IPS DF 19.7 (cell line): ENCODE data around the gene AGTR1.

Experiments
- DNase-seq: peaks from one replicate; pipeline ENCODE4 v3.0.0-alpha.2; 2013; ENCODE audit warnings: low read depth, low spot score

The AGTR1 gene

GRCh38 chr3:148697306-148698189, at the start of gene AGTR1:
AGTR1 (plus strand) TSS chr3:148697903; CDS start chr3:148741036, 43,133 bp downstream.
- DNase-seq: no peak

GRCh38 chr3:148648685-148649352, 48.9 kb upstream of the AGTR1 start:
- DNase-seq: no peak

GRCh38 chr3:148651549-148651948, 46.2 kb upstream of the AGTR1 start:
- DNase-seq: no peak

GRCh38 chr3:148654433-148654832, 43.3 kb upstream of the AGTR1 start:
- no peak for DNase-seq

- DNase-seq: no peak
Measured at GRCh38 chr3:148657470-148657869, 40.2 kb upstream of the AGTR1 start.

GRCh38 chr3:148659512-148659911, 38.2 kb upstream of the AGTR1 start:
- DNase-seq: no peak

- DNase-seq: no peak
Measured at GRCh38 chr3:148680289-148680688, 17.4 kb upstream of the AGTR1 start.

GRCh38 chr3:148681080-148681479, 16.6 kb upstream of the AGTR1 start:
- no peak for DNase-seq

- DNase-seq: no peak
Measured at GRCh38 chr3:148682997-148683396, 14.7 kb upstream of the AGTR1 start.

- DNase-seq: no peak
Measured at GRCh38 chr3:148694116-148694515, 3.6 kb upstream of the AGTR1 start.

GRCh38 chr3:148698190-148698810, 597 bp downstream of the AGTR1 start:
- DNase-seq: no peak

- DNase-seq: no peak
Measured at GRCh38 chr3:148705314-148705713, 7.6 kb downstream of the AGTR1 start.

- no peak for DNase-seq
Measured at GRCh38 chr3:148707601-148708380, 10.1 kb downstream of the AGTR1 start.

- no peak for DNase-seq
Measured at GRCh38 chr3:148708409-148708808, 10.7 kb downstream of the AGTR1 start.

- no peak for DNase-seq
Measured at GRCh38 chr3:148709560-148710253, 12.0 kb downstream of the AGTR1 start.

GRCh38 chr3:148710665-148711064, 13.0 kb downstream of the AGTR1 start:
- DNase-seq: no peak

- DNase-seq: no peak
Measured at GRCh38 chr3:148711981-148712666, 14.4 kb downstream of the AGTR1 start.

GRCh38 chr3:148714521-148714920, 16.8 kb downstream of the AGTR1 start:
- DNase-seq: no peak

- no peak for DNase-seq
Measured at GRCh38 chr3:148716657-148717056, 19.0 kb downstream of the AGTR1 start.

GRCh38 chr3:148717885-148718561, 20.3 kb downstream of the AGTR1 start:
- no peak for DNase-seq
